CD4-positive, alpha-beta T cell (primary cell): ENCODE results near the gene PCID2. TPM values are rescaled to one million over a fixed set of nuclear protein-coding genes. Genes with fewer than 3 reads are reported as not detected.

Experiments
- ATAC-seq: fragments of 200-7000 bp; cut with Tn5 transposase; one replicate; pipeline ENCODE4 v1.10.0; 2022; ENCODE audit warnings: mild to moderate bottlenecking; ENCODE audit not compliant: poor library complexity
- CTCF ChIA-PET: fragments of 350-600 bp; sonication (Branson Sonifier 250); formaldehyde crosslinking; loops from one replicate; lab custom pipeline; 2021; ENCODE audit warnings: antibody characterized with exemption, inconsistent platforms; lab: Charles Lee
- POLR2A ChIA-PET: fragments of 350-600 bp; sonication (Branson Sonifier 250); formaldehyde crosslinking; loops from one replicate; lab custom pipeline; 2021; ENCODE audit warnings: antibody characterized with exemption, inconsistent platforms; lab: Charles Lee
- DNase-seq, 14 experiments: peaks; one replicate each; pipeline ENCODE4 v3.0.0-alpha.2; 2013 to 2020; ENCODE audit warnings: mixed read lengths in 2 of 14
- H3K27ac ChIP-seq, 2 donors: one replicate each; pipeline versions ENCODE4 v1.5.1 to v1.7.0; 2013; ENCODE audit warnings: low read length in 2 of 2, low read depth in 1 of 2, mild to moderate bottlenecking in 1 of 2
- H3K27me3 ChIP-seq, 2 experiments: 1 replicate in 1 of 2; 2 replicates in 1 of 2; pipeline versions ENCODE4 v1.6.1 to v1.7.0; 2013; ENCODE audit warnings: low read length in 2 of 2, control low read depth in 1 of 2, mild to moderate bottlenecking in 1 of 2, moderate library complexity in 1 of 2; ENCODE audit not compliant: insufficient read depth in 2 of 2, control insufficient read depth in 1 of 2
- H3K36me3 ChIP-seq: one replicate; pipeline ENCODE4 v1.6.1; 2013; ENCODE audit warnings: low read length, control low read depth; ENCODE audit not compliant: insufficient read depth
- H3K4me1 ChIP-seq: one replicate; pipeline ENCODE4 v1.6.1; 2013; ENCODE audit warnings: low read length, control low read depth; ENCODE audit not compliant: insufficient read depth
- H3K4me3 ChIP-seq: one replicate; pipeline ENCODE4 v1.5.1; 2013; ENCODE audit warnings: mild to moderate bottlenecking, low read length, moderate library complexity
- H3K9me3 ChIP-seq, 2 experiments: 1 replicate in 1 of 2; 2 replicates in 1 of 2; pipeline versions ENCODE4 v1.6.1 to v1.7.0; 2013; ENCODE audit warnings: low read length in 2 of 2, mild to moderate bottlenecking in 2 of 2, control low read depth in 1 of 2, moderate library complexity in 1 of 2; ENCODE audit not compliant: control insufficient read depth in 1 of 2, insufficient read depth in 1 of 2
- H3K27ac Mint-ChIP-seq: one replicate; pipeline ENCODE4 v1.8.0; 2020; ENCODE audit warnings: mixed read lengths
- H3K27me3 Mint-ChIP-seq: one replicate; pipeline ENCODE4 v1.8.0; 2021; ENCODE audit warnings: mixed read lengths
- H3K36me3 Mint-ChIP-seq: one replicate; pipeline ENCODE4 v1.8.0; 2021; ENCODE audit warnings: low read depth, mixed read lengths
- H3K4me1 Mint-ChIP-seq: one replicate; pipeline ENCODE4 v1.8.0; 2021; ENCODE audit warnings: low read depth, mixed read lengths
- H3K4me3 Mint-ChIP-seq: one replicate; pipeline ENCODE4 v1.8.0; 2020; ENCODE audit warnings: mild to moderate bottlenecking, mixed read lengths
- H3K9me3 Mint-ChIP-seq: one replicate; pipeline ENCODE4 v1.8.0; 2020; ENCODE audit warnings: mixed read lengths
- CTCF ChIP-seq: fragments of 200-600 bp; IDR thresholded peaks from one replicate; pipeline ENCODE4 v1.8.0; 2022; ENCODE audit warnings: antibody characterized with exemption, mild to moderate bottlenecking
- intact Hi-C, 2 experiments: fragments of 100-400 bp; cut with DNase I in 1 of 2; cut with micrococcal nuclease in 1 of 2; formaldehyde crosslinking; loops; one replicate each; pipeline versions ENCODE4 v1.15.1 to v1.9.0; 2023 to 2025; cut with DNase I, micrococcal nuclease
- total RNA-seq, 174 experiments: library from RNA in 2 of 174; stranded (reverse) in 2 of 174; gene quantifications; one replicate each; pipeline ENCODE4 v1.2.3 and lab custom pipeline; 2021 to 2026

PCID2 gene
- total RNA-seq, 2 experiments from 2014 or later: 33.6 to 33.7 TPM

- Histone ChIP-seq H3K36me3 (no peaks in the 10 kb centered on the region), H3K4me1 (peaks cover 13% of the 10 kb centered on the region), H3K4me3 (peak overlapping the region; percentile 40), H3K9me3 (peaks cover 0 to 10% of the 10 kb centered on the region in 2 experiments), H3K27me3 (peaks cover 4 to 7% of the 10 kb centered on the region in 2 experiments), H3K27ac (no peak overlapping the region)
- ATAC-seq: no peak
- no peak for TF ChIP-seq CTCF
- DNase-seq: no peak
- POLR2A ChIA-PET: interaction anchor here (1.2 kb wide), 1 partner anchor 24 kb away, joined by 3 read pairs; no protein-coding TSS in a partner anchor
- H3K27me3 Mint-ChIP-seq: peaks cover 35% of the 10 kb centered on the region
- no peak overlapping the region for H3K27ac Mint-ChIP-seq
- peak overlapping the region; percentile 51 for H3K4me3 Mint-ChIP-seq
- H3K4me1 Mint-ChIP-seq: peaks cover 6% of the 10 kb centered on the region
- CTCF ChIA-PET: no interaction called here
- no peaks in the 10 kb centered on the region for H3K9me3 Mint-ChIP-seq
- H3K36me3 Mint-ChIP-seq: no peaks in the 10 kb centered on the region
- intact Hi-C loops: no loop called here
Observed at GRCh38 chr13:113129480-113129879, 79.0 kb downstream of the PCID2 start.

Other genes starting within 250 kb of the PCID2 start
- gene MCF2L, start 239.5 kb downstream of the PCID2 start, total RNA-seq: 10 to 100 TPM; 13.0 to 13.5 TPM
- not detected for gene F7, start 102.9 kb downstream of the PCID2 start, total RNA-seq
- not detected for gene F10, start 85.9 kb downstream of the PCID2 start, total RNA-seq
- gene PROZ, start 50.0 kb downstream of the PCID2 start, total RNA-seq: not detected
- 10 to 100 TPM; 54.6 to 56.6 TPM for gene CUL4A, start 944 bp upstream of the PCID2 start, total RNA-seq
- 10 to 100 TPM; 72.2 to 80.7 TPM for gene LAMP1, start 88.6 kb upstream of the PCID2 start, total RNA-seq
- gene GRTP1, start 155.5 kb upstream of the PCID2 start, total RNA-seq: under 1 TPM; 0.67 to 0.82 TPM
- under 1 TPM; 0.42 to 0.47 TPM for gene ADPRHL1, start 244.8 kb upstream of the PCID2 start, total RNA-seq